ENCODE measurements around the gene PTCD2. TPM values are rescaled to one million over a fixed set of nuclear protein-coding genes. Genes with fewer than 3 reads are reported as not detected.

Gene PTCD2
- total RNA-seq, 4 donors from 2014 or later = 2.7 to 7.2 (median 5.4) TPM

- no peaks in the 10 kb centered on the region for H3K9me3 ChIP-seq
- no peak overlapping the region for H3K27ac ChIP-seq
- no peaks in the 10 kb centered on the region for H3K36me3 ChIP-seq
- H3K27me3 ChIP-seq = no peaks in the 10 kb centered on the region
- no peak overlapping the region for H3K4me3 ChIP-seq
- 85 to 87% methylated on average over 3 to 5 of the region's 5 CpGs for WGBS, 2 donors (ENCODE audit: low coverage in 1 of 2)
- H3K4me1 ChIP-seq = peaks cover 0 to 3% (median 1%) of the 10 kb centered on the region in 3 donors
- TF ChIP-seq POLR2A (IDR thresholded peaks at IDR 0.05) = no peak
- no peak for TF ChIP-seq EP300 (IDR thresholded peaks at IDR 0.05)
- TF ChIP-seq POLR2AphosphoS5 (IDR thresholded peaks at IDR 0.05) = no peak
- TF ChIP-seq CTCF (IDR thresholded peaks at IDR 0.05) = no peak
- no peak for ATAC-seq
Observed at GRCh38 chr5:72408127-72408526, 88.0 kb downstream of the PTCD2 start.

- Histone ChIP-seq H3K36me3 (no peaks in the 10 kb centered on the region), H3K9me3 (no peaks in the 10 kb centered on the region), H3K27me3 (no peaks in the 10 kb centered on the region), H3K4me1 (no peaks in the 10 kb centered on the region), H3K4me3 (no peak overlapping the region), H3K27ac (no peak overlapping the region)
- WGBS, 2 donors (ENCODE audit: low coverage in 1 of 2) = 65 to 71% methylated on average over 4 of the region's 4 CpGs
- TF ChIP-seq POLR2AphosphoS5 (IDR thresholded peaks at IDR 0.05) = no peak
- no peak for TF ChIP-seq CTCF (IDR thresholded peaks at IDR 0.05)
- ATAC-seq = peak; percentile 63
Observed at GRCh38 chr5:72408603-72409002, 88.4 kb downstream of the PTCD2 start.

- TF ChIP-seq POLR2AphosphoS5 (IDR thresholded peaks at IDR 0.05) (no peak), EP300 (IDR thresholded peaks at IDR 0.05) (no peak), POLR2A (IDR thresholded peaks at IDR 0.05) (no peak), CTCF (IDR thresholded peaks at IDR 0.05) (no peak)
- Histone ChIP-seq H3K9me3 (no peaks in the 10 kb centered on the region), H3K36me3 (no peaks in the 10 kb centered on the region), H3K27me3 (no peaks in the 10 kb centered on the region), H3K4me3 (no peak overlapping the region), H3K27ac (no peak overlapping the region), H3K4me1 (no peaks in the 10 kb centered on the region)
- 48 to 80% methylated on average over 3 to 4 of the region's 4 CpGs for WGBS, 2 donors (ENCODE audit: low coverage in 1 of 2)
- no peak for ATAC-seq
Observed at GRCh38 chr5:72410688-72411295, 90.6 kb downstream of the PTCD2 start.

- Histone ChIP-seq H3K4me3 (no peak overlapping the region), H3K27me3 (no peaks in the 10 kb centered on the region), H3K4me1 (no peaks in the 10 kb centered on the region), H3K36me3 (no peaks in the 10 kb centered on the region), H3K9me3 (no peaks in the 10 kb centered on the region), H3K27ac (no peak overlapping the region)
- ATAC-seq = no peak
- WGBS, 2 donors (ENCODE audit: low coverage in 1 of 2) = 56 to 89% methylated on average over 3 to 4 of the region's 4 CpGs
- TF ChIP-seq EP300 (IDR thresholded peaks at IDR 0.05) (no peak), POLR2AphosphoS5 (IDR thresholded peaks at IDR 0.05) (no peak), CTCF (IDR thresholded peaks at IDR 0.05) (no peak), POLR2A (IDR thresholded peaks at IDR 0.05) (no peak)
Observed at GRCh38 chr5:72412283-72413055, 92.3 kb downstream of the PTCD2 start.
